ENCODE results near the gene TBXAS1. TPM values are rescaled to one million over a fixed set of nuclear protein-coding genes. Genes with fewer than 3 reads are reported as not detected.

TBXAS1 gene
- total RNA-seq, 5 donors from 2014 or later (not counting 1 experiment from before 2014, with no cell fraction given): 5.2 to 14.2 (median 7.3) TPM

DNA sequence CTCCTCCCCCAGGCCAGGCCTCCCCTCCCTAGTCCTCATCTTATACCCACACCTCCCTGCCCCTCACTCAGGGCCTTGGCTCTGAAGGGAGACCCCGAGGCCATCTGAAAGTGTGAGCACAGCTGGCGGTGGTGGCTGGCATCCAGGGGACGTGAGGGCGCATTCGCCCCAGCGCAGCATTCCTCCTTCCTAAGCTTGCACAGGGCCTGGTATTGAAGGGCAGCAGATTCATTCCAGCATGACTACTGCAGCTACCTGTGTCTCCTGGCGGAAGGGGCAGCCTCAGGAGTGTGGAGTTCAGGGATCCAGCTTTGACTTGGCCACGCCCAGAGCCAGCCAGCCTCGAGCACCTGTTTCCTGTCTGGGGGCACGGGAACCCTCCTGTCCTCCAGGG lies 161.1 kb downstream of the TBXAS1 start:
- H3K9me3 Mint-ChIP-seq: no peaks in the 10 kb centered on the region
- H3K27ac Mint-ChIP-seq: no peak overlapping the region
- Histone ChIP-seq H3K27me3 (replicated peaks in 1 of 2; ENCODE audit: control insufficient read depth in 2 of 2, extremely low read depth in 1 of 2, insufficient read depth in 2 of 2, low read length in 1 of 2) (peaks cover 0 to 2% of the 10 kb centered on the region in 2 experiments), H3K36me3 (ENCODE audit: control insufficient read depth in 2 of 2, extremely low read depth in 1 of 2, insufficient read depth in 1 of 2, low read length in 1 of 2) (no peaks in the 10 kb centered on the region), H3K4me3 (ENCODE audit: control insufficient read depth in 1 of 2, extremely low read depth in 1 of 2, low read length in 1 of 2) (no peak overlapping the region), H3K9me3 (no peaks in the 10 kb centered on the region), H3K27ac (ENCODE audit: low read length) (no peak overlapping the region), H3K4me1 (ENCODE audit: control insufficient read depth in 1 of 2, extremely low read depth in 1 of 2, insufficient read depth in 2 of 2, low read length in 2 of 2) (no peaks in the 10 kb centered on the region)
- H3K4me3 Mint-ChIP-seq: no peak overlapping the region
- ChIA-PET CTCF (interaction anchor here in 1 of 2 donors (0.6 kb wide), 1 partner anchor 21 kb away, joined by 3 read pairs; no protein-coding TSS in a partner anchor), POLR2A (no interaction called here)
- H3K27me3 Mint-ChIP-seq: no peaks in the 10 kb centered on the region
- WGBS (ENCODE audit: insufficient coverage): 92% methylated on average over 8 of the region's 10 CpGs
- ATAC-seq (replicated peaks in 1 of 4): no peak
- H3K36me3 Mint-ChIP-seq: no peaks in the 10 kb centered on the region
- peaks cover 0 to 5% (median 0%) of the 10 kb centered on the region in 3 donors for H3K4me1 Mint-ChIP-seq
- no peak for DNase-seq

DNA sequence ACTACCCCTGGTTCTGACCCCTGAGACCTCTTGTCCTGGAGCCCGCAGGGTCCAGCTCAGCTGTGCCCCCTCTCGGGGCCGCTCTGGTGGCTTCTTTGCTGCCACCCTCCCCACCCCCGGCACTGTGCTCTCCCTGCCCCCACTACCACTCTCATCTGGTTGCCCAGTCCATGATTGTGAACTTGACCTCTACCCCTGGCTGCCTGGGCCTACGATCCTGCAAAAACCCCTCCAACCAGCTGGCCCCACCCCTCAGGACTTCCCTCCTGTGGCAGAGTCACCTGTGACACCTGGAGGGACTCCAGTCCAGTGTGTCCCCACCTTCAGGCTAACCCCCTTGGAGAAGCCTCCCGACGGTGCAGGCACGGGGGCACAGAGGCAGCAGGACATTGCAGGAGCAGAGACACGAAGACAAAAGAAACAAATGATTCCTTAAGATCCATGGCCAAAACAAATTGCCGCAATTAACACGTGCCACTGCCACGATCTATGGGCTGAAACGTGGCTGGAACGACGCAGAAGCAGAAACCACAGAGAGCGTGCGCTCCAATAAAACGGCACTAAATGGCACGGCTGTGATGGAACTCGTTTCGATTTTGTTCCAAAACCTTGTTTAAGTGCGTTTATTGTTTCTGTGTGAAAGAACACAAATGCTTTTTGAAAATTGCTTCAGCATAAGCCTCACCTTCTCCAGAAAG lies 161.7 kb downstream of the TBXAS1 start:
- Histone ChIP-seq H3K27ac (ENCODE audit: low read length) (no peak overlapping the region), H3K27me3 (replicated peaks in 1 of 2; ENCODE audit: control insufficient read depth in 2 of 2, extremely low read depth in 1 of 2, insufficient read depth in 2 of 2, low read length in 1 of 2) (peaks cover 0 to 2% of the 10 kb centered on the region in 2 experiments), H3K9me3 (no peaks in the 10 kb centered on the region), H3K4me3 (ENCODE audit: control insufficient read depth in 1 of 2, extremely low read depth in 1 of 2, low read length in 1 of 2) (no peak overlapping the region), H3K36me3 (ENCODE audit: control insufficient read depth in 2 of 2, extremely low read depth in 1 of 2, insufficient read depth in 1 of 2, low read length in 1 of 2) (no peaks in the 10 kb centered on the region), H3K4me1 (ENCODE audit: control insufficient read depth in 1 of 2, extremely low read depth in 1 of 2, insufficient read depth in 2 of 2, low read length in 2 of 2) (no peaks in the 10 kb centered on the region)
- no peaks in the 10 kb centered on the region for H3K27me3 Mint-ChIP-seq
- no peaks in the 10 kb centered on the region for H3K9me3 Mint-ChIP-seq
- ChIA-PET CTCF (no interaction called here), POLR2A (no interaction called here)
- no peak for DNase-seq
- no peak overlapping the region for H3K4me3 Mint-ChIP-seq
- peaks cover 0 to 5% (median 0%) of the 10 kb centered on the region in 3 donors for H3K4me1 Mint-ChIP-seq
- no peak overlapping the region for H3K27ac Mint-ChIP-seq
- ATAC-seq (replicated peaks in 1 of 4): no peak
- WGBS (ENCODE audit: insufficient coverage): 94% methylated on average over 22 of the region's 22 CpGs
- H3K36me3 Mint-ChIP-seq: no peaks in the 10 kb centered on the region

DNA sequence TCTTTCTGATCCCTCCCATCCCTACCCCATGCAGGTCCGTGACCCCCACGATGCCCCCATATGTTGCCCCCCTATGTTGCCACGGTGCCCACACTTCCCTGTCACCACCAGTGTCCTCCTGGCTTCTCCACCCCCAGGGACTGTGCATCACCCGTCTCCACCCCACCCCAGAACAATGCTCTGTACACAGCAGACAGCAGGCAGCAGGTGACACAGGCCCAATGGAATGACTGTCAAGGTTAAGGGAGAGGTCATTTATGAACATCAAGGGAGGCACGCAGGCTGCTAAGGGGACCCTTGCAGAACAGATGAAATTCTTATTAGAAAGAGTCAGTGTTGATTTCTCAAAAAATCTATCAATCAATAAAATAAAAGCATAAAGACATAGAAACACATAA lies 162.2 kb downstream of the TBXAS1 start:
- 93% methylated on average over 2 of the region's 5 CpGs for WGBS (ENCODE audit: insufficient coverage)
- peaks cover 0 to 5% (median 0%) of the 10 kb centered on the region in 3 donors for H3K4me1 Mint-ChIP-seq
- no peaks in the 10 kb centered on the region for H3K36me3 Mint-ChIP-seq
- H3K4me3 Mint-ChIP-seq: no peak overlapping the region
- Histone ChIP-seq H3K27ac (ENCODE audit: low read length) (no peak overlapping the region), H3K27me3 (replicated peaks in 1 of 2; ENCODE audit: control insufficient read depth in 2 of 2, extremely low read depth in 1 of 2, insufficient read depth in 2 of 2, low read length in 1 of 2) (peaks cover 0 to 2% of the 10 kb centered on the region in 2 experiments), H3K4me3 (ENCODE audit: control insufficient read depth in 1 of 2, extremely low read depth in 1 of 2, low read length in 1 of 2) (no peak overlapping the region), H3K36me3 (ENCODE audit: control insufficient read depth in 2 of 2, extremely low read depth in 1 of 2, insufficient read depth in 1 of 2, low read length in 1 of 2) (no peaks in the 10 kb centered on the region), H3K9me3 (no peaks in the 10 kb centered on the region), H3K4me1 (ENCODE audit: control insufficient read depth in 1 of 2, extremely low read depth in 1 of 2, insufficient read depth in 2 of 2, low read length in 2 of 2) (no peaks in the 10 kb centered on the region)
- ChIA-PET POLR2A (no interaction called here), CTCF (no interaction called here)
- DNase-seq (no peak), ATAC-seq (replicated peaks in 1 of 4) (no peak)
- no peaks in the 10 kb centered on the region for H3K27me3 Mint-ChIP-seq
- H3K9me3 Mint-ChIP-seq: no peaks in the 10 kb centered on the region
- H3K27ac Mint-ChIP-seq: no peak overlapping the region

DNA sequence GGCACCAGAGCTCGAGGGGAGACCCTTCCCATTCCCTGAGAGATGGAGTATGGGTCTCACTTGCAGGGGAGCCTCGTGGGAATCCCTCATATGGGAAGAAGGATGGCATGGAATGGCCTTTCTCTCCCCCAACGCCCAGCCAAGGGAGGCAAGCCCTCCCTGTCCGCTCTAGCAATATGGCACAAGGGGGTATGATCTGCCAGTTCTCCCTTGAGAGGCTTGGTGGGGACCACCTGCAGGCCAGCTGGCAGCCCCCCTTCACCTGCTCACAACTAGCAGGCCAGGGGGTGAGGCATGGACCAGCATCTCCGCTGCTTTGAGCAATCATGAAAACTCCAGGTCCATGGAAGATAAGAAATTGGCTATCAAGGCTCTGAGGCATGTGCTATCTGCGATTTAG lies 162.8 kb downstream of the TBXAS1 start:
- no peak for DNase-seq
- H3K27me3 Mint-ChIP-seq: no peaks in the 10 kb centered on the region

DNA sequence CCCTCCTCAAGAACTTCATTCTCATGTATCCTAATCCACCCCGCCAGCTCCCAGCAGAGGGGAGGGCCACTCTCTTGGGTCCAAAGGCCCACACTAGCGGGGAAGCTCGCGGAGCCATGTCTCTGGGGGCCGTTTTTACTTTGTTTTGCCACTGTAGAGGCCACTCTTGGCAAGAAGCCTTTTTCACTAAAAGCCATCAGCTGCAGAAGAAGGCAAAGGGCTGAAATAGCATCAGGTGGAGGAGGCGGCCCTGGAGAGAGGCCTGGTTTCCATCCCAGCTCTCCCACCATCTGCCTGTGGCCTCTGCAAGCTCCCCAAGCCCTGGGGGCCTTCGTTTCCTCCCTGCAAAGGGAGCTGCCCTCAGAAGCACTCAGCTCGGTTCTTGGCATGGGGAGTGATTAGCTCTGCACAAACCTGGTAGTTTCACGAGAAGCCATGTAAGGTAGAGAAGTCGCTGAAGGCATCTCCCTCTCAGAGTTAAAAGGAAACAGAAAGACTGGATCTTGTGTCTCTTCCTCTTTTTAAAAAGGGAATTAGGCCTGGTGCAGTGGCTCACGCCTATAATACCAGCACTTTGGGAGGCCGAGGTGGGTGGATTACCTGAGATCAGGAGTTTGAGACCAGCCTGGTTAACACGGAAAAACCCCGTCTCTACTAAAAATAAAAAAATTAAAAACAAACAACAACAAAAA lies 163.4 kb downstream of the TBXAS1 start:
- POLR2A ChIA-PET: no interaction called here
- H3K27ac Mint-ChIP-seq: no peak overlapping the region

More for the DNA sequence above, 162.8 kb downstream of the TBXAS1 start:
- H3K4me3 Mint-ChIP-seq: no peak overlapping the region
- 77% methylated on average over 4 of the region's 6 CpGs for WGBS (ENCODE audit: insufficient coverage)
- peaks cover 0 to 2% of the 10 kb centered on the region in 2 experiments for H3K27me3 ChIP-seq (replicated peaks in 1 of 2; ENCODE audit: control insufficient read depth in 2 of 2, extremely low read depth in 1 of 2, insufficient read depth in 2 of 2, low read length in 1 of 2)
- no peaks in the 10 kb centered on the region for H3K9me3 ChIP-seq
- no peak for ATAC-seq (replicated peaks in 1 of 4)
- H3K36me3 Mint-ChIP-seq: no peaks in the 10 kb centered on the region
- H3K27ac ChIP-seq (ENCODE audit: low read length): no peak overlapping the region
- H3K4me1 Mint-ChIP-seq: peaks cover 0 to 5% (median 0%) of the 10 kb centered on the region in 3 donors
- no peak overlapping the region for H3K27ac Mint-ChIP-seq
- no peaks in the 10 kb centered on the region for H3K4me1 ChIP-seq (ENCODE audit: control insufficient read depth in 1 of 2, extremely low read depth in 1 of 2, insufficient read depth in 2 of 2, low read length in 2 of 2)
- POLR2A ChIA-PET: no interaction called here
- H3K36me3 ChIP-seq (ENCODE audit: control insufficient read depth in 2 of 2, extremely low read depth in 1 of 2, insufficient read depth in 1 of 2, low read length in 1 of 2): no peaks in the 10 kb centered on the region
- H3K4me3 ChIP-seq (ENCODE audit: control insufficient read depth in 1 of 2, extremely low read depth in 1 of 2, low read length in 1 of 2): no peak overlapping the region
- CTCF ChIA-PET: interaction anchor here in 1 of 2 donors (0.5 kb wide), 1 partner anchor 300 kb away, joined by 4 read pairs; no protein-coding TSS in a partner anchor
- H3K9me3 Mint-ChIP-seq: no peaks in the 10 kb centered on the region

DNA sequence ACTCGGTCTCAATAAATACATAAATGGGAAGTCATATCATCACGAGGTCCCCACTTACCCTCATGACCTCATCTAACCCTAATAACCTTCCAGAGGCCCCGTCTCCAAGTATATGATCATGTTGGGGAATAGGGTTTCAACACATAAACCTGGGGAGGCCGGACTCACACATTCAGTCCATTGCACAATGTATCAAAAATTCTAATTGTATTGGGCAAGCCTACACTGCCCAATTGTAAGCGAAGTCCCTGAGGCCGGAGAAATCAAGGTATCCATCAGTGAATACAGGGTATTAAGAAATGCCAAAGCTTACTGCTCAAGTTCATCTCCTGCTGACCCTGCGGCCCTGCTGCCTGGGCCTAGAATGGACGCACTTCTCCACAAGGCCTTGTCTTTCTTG lies 164.1 kb downstream of the TBXAS1 start:
- no peaks in the 10 kb centered on the region for H3K36me3 Mint-ChIP-seq
- Histone ChIP-seq H3K27me3 (replicated peaks in 1 of 2; ENCODE audit: control insufficient read depth in 2 of 2, extremely low read depth in 1 of 2, insufficient read depth in 2 of 2, low read length in 1 of 2) (peaks cover 0 to 2% of the 10 kb centered on the region in 2 experiments), H3K36me3 (ENCODE audit: control insufficient read depth in 2 of 2, extremely low read depth in 1 of 2, insufficient read depth in 1 of 2, low read length in 1 of 2) (no peaks in the 10 kb centered on the region), H3K4me1 (ENCODE audit: control insufficient read depth in 1 of 2, extremely low read depth in 1 of 2, insufficient read depth in 2 of 2, low read length in 2 of 2) (no peaks in the 10 kb centered on the region), H3K27ac (ENCODE audit: low read length) (no peak overlapping the region), H3K4me3 (ENCODE audit: control insufficient read depth in 1 of 2, extremely low read depth in 1 of 2, low read length in 1 of 2) (no peak overlapping the region), H3K9me3 (no peaks in the 10 kb centered on the region)
- no peak overlapping the region for H3K27ac Mint-ChIP-seq
- ATAC-seq (replicated peaks in 1 of 4) (no peak), DNase-seq (no peak)
- ChIA-PET POLR2A (no interaction called here), CTCF (no interaction called here)
- 98% methylated on average over 4 of the region's 8 CpGs for WGBS (ENCODE audit: insufficient coverage)
- H3K9me3 Mint-ChIP-seq: no peaks in the 10 kb centered on the region
- peaks cover 0 to 5% (median 0%) of the 10 kb centered on the region in 3 donors for H3K4me1 Mint-ChIP-seq
- no peak overlapping the region for H3K4me3 Mint-ChIP-seq
- H3K27me3 Mint-ChIP-seq: no peaks in the 10 kb centered on the region

More for the DNA sequence above, 163.4 kb downstream of the TBXAS1 start:
- DNase-seq: no peak
- WGBS (ENCODE audit: insufficient coverage): 98% methylated on average over 5 of the region's 14 CpGs
- peaks cover 0 to 2% of the 10 kb centered on the region in 2 experiments for H3K27me3 ChIP-seq (replicated peaks in 1 of 2; ENCODE audit: control insufficient read depth in 2 of 2, extremely low read depth in 1 of 2, insufficient read depth in 2 of 2, low read length in 1 of 2)
- H3K4me3 Mint-ChIP-seq: no peak overlapping the region
- no peak overlapping the region for H3K4me3 ChIP-seq (ENCODE audit: control insufficient read depth in 1 of 2, extremely low read depth in 1 of 2, low read length in 1 of 2)
- no peak overlapping the region for H3K27ac ChIP-seq (ENCODE audit: low read length)
- no peaks in the 10 kb centered on the region for H3K36me3 Mint-ChIP-seq
- ATAC-seq (replicated peaks in 1 of 4): no peak
- peaks cover 0 to 5% (median 0%) of the 10 kb centered on the region in 3 donors for H3K4me1 Mint-ChIP-seq
- no peaks in the 10 kb centered on the region for H3K9me3 Mint-ChIP-seq
- no peaks in the 10 kb centered on the region for H3K27me3 Mint-ChIP-seq
- no peaks in the 10 kb centered on the region for H3K4me1 ChIP-seq (ENCODE audit: control insufficient read depth in 1 of 2, extremely low read depth in 1 of 2, insufficient read depth in 2 of 2, low read length in 2 of 2)
- no peaks in the 10 kb centered on the region for H3K36me3 ChIP-seq (ENCODE audit: control insufficient read depth in 2 of 2, extremely low read depth in 1 of 2, insufficient read depth in 1 of 2, low read length in 1 of 2)
- CTCF ChIA-PET: interaction anchor here in 1 of 2 donors (0.5 kb wide), 1 partner anchor 300 kb away, joined by 4 read pairs; no protein-coding TSS in a partner anchor
- H3K9me3 ChIP-seq: no peaks in the 10 kb centered on the region

Measured in T-cell (primary cell).